CD4-positive, alpha-beta T cell treated with Interleukin-4 for 4 hours (primary cell): ENCODE measurements around the gene PILRA.
"Not testable (repeated sequence)": the region's sequence is repeated elsewhere in the genome, so short reads cannot be mapped to it uniquely, and the experiment has no call there.

Experiments
- DNase-seq: peaks from one replicate; pipeline ENCODE4 v3.0.0-alpha.2; 2020

Gene PILRA

DNA sequence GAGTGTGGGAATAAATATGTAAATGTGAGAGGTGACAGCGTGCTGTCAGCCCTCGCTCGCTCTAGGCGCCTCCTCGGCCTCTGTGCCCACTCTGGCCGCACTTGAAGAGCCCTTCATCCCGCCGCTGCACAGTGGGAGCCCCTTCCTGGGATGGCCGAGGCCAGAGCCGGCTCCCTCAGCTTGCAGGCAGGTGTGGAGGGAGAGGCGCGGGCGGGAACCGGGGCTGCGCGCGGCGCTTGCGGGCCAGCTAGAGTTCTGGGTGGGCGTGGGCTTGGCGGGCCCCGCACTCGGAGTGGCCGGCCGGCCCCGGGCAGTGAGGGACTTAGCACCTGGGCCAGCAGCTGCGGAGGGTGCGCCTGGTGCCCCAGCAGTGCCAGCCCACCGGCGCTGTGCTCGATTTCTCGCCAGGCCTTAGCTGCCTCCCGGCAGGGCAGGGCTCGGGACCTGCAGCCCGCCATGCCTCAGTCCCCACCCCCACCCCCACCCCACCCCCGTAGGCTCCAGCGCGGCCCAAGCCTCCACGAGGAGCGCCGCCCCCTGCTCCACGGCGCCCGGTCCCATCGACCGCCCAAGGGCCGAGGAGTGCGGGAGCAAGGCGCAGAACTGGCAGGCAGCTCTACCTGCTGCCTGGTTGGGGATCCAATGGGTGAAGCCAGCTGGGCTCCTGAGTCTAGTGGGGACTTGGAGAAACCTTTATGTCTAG, 8.4 kb downstream of the PILRA start:
- DNase-seq: not testable (repeated sequence)

DNA sequence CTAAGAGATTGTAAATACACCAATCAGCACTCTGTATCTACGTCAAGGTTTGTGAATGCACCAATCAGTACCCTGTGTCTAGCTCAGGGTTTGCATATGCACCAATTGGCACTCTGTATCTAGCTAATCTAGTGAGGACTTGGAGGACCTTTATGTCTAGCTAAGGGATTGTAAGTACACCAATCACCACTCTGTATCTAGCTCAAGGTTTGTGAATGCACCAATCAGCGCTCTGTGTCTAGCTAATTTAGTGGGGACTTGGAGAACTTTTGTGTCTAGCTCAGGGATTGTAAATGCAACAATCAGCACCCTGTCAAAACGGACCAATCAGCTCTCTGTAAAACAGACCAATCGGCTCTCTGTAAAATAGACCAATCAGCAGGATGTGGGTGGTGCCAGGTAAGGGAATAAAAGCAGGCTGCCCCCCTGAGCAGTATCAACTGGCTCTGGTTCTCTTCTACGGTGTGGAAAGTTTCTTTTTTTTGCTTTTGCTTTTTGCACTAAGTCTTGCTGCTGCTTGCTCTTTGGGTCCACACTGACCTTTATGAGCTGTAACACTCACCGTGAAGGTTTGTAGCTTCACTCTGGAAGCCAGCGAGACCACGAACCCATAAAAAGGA, 9.1 kb downstream of the PILRA start:
- not testable (repeated sequence) for DNase-seq

DNA sequence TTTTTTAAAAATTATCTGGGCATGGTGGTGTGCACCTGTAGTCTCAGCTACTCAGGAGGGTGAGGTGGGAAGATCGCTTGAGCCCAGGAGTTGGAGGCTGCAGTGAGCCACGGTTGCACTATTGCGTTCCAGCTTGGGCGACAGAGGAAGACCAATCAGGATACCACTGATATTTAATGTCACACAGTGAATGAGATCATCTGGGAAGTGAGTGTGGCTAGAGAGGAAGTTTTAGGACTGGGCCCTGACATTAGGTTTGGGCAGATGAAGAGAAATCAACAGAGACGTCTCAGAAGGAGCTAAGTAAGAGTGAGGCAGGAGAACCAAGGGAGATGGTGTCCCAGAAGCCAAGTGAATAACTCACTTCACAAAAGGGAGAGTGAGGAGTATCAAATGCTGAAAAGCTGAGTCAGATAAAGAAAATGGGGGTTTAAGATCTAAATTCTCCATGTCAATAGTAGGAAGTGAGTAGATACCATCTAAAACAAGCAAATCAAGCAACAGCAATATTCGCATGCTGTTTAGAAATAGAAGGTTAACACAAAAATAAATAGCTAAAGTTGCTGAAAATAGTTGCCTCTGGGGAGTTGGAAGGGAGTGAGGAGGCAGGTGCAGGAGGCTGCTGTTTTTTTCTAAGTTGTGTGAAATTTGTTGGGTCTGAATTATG, 11.5 kb downstream of the PILRA start:
- no peak for DNase-seq

DNA sequence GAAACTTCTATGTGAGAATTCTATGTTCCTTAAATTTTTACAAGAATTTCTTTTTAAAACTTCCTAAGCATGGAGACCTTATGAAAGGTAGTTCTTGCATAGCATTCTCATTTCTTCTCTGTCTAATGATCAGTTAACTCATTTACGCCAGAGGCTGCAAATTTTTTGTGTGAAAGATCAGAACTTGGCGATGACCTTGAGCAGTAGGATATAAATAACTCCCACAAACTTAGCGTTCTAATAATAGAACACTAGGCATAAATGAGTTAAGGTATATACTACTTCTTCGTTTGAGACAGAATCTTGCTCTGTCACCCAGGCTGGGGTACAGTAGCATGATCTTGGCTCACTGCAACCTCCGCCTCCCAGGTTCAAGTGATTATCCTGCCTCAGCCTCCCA, 13.7 kb downstream of the PILRA start:
- no peak for DNase-seq

DNA sequence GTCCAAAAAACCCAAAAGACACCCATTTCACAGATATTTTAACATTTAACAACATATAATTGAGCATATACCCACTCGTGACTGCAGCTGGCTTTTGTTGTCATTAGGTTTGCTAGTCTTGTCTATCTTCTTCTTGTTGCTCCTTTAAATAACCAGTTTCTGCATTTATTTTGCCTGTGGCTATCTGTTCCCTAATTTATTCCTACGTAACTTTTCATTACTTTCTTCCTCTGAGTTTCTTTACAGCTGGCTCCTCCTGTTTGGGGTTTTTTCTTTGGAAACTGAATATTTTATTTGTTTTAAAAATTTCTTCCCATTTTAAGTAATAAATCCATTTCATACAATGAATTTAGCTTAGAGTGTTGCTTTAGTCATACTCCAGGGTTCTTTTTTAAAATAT, 14.4 kb downstream of the PILRA start:
- DNase-seq: no peak

DNA sequence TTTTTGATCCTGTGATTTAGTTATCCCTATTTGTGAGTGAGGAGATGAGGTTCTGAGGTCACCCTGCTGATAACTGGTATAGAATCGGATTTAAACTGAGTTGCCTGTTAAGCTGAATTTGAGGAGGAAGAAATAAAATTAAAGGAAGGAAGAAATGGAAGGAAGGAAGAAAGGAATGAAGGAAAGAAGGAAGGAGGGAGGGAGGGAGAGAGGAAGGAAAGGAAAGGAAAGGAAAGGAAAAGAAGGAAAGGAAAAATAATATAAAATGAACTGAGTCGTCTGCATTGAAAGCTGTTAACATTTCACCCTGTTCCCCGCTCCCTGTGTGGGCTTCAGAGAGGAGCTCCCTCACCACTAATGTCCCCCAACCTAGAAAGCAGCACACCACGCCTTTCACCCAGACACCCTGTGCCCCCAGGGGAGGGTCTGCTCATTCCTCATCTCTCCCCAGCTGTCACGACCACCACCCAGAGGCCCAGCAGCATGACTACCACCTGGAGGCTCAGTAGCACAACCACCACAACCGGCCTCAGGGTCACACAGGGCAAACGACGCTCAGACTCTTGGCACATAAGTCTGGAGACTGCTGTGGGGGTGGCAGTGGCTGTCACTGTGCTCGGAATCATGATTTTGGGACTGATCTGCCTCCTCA, 16.3 kb downstream of the PILRA start:
- DNase-seq: no peak

DNA sequence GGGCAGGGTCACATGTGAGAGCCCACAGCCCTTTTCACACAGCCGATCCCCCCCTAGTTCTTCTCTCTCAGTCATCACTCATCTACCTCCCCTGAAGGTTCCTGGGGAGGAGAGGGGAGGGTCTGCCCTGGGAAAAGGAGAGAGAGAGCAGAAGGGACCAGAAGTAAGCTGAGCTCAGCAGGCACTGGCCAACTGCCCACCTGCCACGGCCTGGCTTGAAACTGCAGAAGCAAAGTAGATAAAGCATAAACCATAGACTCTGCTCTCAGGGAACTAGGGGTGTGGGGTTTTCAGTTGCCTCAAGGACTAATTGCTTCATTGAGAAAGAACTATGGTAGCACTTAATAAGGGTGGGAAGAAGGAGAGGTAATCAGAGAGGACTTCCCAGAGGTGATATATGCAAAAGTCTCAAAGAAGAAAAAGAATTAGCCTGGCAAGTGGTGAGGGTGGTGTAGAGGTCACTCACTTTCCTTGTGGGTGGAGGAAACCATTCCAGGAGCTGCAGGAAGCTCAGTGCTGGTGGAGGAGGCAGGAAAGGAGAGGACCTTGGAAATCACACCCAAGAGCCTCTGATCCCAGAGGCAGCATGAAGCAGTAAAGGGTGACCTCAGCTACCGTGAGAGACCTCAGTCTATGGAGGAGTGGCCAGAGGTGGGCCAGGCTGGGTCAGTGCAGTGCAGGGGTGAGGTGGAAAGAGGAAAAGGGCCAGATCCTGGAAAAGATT, 17.2 kb downstream of the PILRA start:
- no peak for DNase-seq

DNA sequence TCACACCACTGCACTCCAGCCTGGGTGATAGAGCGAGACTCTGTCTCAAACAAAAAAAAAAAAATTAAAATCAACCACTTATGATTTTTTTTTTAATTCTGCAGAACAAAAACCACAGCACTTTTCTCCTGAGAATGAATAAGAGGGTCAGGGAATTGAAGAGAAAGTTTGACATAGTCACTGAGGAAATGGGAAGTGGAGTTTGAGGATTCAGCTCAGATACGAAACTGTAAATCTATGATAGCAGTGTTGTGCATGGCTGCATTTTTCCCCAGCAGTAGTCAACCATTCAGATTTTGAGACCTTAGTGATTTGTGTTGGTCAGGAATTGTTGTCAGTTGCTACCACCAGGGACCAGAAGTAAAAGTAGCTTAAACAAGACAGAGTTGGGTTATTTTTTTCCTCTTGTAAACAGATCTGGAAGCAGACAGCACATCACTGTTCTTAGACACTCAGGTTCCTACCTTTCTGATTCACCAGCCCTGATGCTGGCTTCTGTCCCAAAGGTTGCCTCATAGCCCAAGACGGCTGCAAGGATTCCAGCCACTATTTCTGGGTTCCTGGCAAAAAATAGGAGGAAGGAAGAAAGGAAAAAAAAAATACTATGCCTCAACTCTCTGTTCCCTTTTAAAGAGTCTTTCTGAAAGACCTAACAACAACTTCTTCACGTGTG, 20.1 kb downstream of the PILRA start:
- no peak for DNase-seq

DNA sequence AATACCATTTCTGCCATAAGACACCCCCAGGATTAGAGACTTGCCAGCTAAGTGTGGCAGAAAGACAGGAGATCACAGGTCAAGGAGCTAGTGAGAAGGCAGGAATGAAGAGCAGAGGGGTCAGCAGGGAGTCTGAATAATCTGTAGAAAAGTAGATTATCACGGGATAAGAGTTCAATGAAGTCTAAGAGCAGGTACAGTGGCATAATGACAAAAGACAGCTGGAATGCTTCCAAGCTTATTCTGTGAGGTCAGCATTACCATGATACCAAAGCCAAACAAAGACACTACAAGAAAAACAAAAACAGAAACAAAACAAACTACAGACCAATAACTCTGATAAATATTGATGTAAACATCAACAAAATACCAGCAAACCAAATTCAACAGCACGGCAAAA, 20.8 kb downstream of the PILRA start:
- DNase-seq: no peak

DNA sequence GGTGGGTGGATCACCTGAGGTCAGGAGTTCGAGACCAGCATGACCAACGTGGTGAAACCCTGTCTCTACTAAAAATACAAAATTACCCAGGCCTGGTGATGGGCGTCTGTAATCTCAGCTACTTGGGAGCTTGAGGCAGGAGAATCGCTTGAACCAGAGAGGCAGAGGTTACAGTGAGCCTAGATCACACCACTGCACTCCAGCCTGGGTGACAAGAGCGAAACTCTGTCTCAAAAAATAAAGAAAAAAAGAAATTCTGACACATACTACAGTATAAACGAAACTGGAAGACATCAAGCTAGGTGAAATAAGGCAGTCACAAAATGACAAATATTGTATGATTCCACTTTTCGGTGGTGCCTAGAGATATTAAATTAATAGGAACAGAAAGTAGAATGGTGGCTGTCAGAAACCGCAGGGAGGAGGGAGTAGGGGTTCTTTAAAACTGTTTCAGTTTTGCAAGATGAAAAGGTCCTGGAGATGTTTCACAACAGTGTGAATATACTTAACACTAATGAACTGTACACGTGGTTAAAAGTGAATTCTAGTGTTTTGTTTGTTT, 23.2 kb downstream of the PILRA start:
- peak; percentile 69 for DNase-seq

DNA sequence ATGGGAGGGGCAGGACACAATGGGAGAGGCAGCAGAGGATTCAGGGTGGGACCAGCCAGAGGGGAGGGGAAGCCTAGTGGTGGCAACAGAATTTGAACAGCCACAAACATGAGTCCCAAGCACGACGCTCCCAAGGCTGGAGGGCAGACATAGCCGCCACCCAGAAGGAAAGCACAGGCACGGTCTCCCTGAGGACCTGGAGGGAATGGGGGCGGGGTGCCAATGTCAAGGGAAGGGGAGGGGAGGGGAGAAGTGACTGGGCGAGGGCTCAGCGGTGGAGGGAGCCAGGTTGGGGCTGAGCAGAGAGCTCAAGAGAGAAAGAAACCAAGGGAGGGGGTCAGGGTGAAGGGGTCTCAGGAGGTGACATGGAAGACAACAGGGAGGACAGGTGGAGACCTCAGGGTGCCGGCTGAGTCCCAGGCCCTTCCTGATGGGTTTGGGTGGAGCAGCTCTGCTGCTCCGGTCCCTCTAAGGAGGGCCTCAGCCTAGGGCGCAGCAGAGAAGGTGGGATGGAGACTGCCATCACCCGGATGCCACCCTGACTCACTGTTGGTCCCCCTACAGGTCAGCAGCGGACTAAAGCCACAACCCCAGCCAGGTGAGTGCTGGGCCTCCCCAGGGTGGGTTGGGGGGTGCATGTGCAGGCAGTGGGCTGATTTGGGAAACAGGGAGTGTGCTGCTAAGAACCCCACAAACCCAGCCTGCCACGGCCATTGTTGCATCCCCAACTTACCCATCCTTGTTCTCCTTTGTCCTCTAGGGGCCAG, 24.2 kb downstream of the PILRA start:
- DNase-seq: no peak

DNA sequence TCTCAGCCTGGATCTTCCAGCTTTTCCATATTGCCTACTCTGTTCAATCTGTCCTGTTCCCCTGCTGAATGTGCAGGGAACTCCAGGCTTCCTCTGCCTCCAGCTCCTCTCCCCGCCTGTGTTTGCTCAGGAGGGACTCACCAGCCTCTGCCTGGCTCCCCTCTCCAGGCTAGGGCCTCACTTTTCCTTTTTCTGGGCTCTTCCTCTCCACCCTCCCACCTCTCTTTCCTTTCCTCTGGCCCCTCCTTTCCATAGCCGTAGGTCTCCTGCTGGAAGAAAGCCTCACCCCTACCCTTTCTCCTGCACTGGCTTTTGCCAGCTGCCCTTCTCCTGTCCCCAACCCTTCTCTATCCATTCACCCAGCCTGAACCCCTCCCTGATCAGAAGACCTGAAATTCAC, 25.0 kb downstream of the PILRA start:
- DNase-seq: no peak

DNA sequence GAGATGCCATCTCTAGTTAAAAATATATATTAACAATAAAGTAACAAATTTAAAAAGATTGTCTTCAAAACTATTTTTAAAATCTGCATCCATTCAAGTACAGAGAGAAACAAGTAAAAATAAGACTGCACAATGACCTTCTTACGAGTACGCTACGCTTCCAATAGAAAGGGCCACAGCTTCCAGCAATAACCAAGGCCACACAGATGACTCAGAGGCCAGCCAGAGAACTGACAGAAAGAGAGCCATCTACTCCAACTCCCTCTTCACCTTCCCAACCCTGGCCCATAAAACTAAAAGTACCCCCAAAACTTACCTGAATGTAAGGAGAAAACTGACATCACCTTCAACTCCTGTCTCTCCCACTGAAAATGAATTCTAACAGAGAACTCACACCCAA, 26.8 kb downstream of the PILRA start:
- DNase-seq: no peak

DNA sequence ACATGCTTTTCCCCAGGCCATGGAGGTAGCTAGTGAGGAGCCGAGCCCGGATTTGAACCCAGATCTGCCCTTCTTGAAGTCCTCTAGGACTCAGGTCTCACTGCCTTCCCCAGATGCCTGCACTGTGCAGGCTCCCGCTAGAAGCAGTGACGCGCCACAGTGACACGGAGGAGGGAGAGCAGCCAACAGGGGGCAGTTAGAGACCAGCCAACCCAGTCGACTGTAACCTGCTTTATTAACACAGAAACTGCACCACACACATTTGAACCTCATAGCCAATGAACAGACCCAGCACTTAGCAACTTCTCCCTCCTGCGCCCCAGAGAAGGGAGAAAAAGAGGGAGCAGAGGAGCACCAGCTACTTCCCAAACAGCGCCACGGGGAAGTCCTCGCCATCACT, 27.4 kb downstream of the PILRA start:
- DNase-seq: no peak

DNA sequence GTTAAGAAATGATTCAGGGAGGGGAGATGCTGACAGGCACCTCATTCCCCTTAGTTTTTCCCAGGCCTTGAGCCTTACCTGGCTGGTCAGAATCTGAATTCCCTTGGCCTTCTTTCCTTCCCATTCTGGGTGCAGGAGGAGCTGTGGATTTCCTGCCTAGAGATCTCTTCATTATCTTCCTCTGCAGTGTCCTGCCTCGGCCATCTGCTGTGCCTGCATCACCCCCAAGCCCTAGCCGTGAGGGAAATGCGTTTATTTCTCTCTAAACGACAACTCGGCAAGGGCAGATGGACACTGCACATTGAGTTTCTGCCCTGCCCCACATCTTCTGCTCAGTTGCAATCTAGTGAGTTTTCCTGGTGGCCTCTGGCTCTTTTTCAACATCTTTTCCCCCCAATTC, 28.5 kb downstream of the PILRA start:
- no peak for DNase-seq

DNA sequence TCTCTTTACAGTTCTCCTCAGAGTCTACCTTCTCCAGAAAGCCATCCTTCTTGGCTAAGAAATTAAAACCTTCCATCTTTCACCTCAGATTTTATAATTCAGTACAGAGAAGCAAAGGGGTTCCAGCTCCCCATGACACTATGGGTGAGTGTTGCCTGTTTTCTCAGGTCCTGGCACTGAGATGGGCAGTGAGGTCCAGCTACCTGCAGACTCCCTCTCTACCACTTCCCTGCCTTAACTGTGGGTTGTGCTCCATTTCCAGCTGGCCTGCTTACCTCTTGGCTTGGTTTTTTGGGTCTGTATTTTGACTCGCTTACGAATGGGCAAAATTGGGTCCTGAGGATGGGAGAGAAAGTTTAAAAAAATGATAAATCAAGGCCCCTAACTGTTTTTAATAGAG, 29.0 kb downstream of the PILRA start:
- DNase-seq: no peak

DNA sequence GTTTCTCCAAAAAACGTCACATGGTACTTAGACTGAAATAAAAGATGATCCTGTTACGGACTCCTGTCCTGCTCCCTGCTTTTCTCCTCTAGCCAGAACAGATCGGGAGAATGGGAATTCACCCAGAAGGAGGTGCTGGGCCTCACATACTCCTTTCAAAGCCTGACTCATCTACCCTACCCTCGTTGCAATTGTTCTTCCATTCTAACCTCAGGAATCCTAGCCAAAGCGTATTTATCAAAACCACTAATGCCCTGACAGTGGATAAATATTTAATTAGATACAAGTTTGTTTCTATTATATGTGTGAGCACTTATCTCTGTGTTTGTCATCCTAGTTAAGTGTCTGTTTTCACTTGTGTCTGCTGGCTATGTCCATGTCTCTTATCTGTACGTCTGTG, 33.5 kb downstream of the PILRA start:
- no peak for DNase-seq

DNA sequence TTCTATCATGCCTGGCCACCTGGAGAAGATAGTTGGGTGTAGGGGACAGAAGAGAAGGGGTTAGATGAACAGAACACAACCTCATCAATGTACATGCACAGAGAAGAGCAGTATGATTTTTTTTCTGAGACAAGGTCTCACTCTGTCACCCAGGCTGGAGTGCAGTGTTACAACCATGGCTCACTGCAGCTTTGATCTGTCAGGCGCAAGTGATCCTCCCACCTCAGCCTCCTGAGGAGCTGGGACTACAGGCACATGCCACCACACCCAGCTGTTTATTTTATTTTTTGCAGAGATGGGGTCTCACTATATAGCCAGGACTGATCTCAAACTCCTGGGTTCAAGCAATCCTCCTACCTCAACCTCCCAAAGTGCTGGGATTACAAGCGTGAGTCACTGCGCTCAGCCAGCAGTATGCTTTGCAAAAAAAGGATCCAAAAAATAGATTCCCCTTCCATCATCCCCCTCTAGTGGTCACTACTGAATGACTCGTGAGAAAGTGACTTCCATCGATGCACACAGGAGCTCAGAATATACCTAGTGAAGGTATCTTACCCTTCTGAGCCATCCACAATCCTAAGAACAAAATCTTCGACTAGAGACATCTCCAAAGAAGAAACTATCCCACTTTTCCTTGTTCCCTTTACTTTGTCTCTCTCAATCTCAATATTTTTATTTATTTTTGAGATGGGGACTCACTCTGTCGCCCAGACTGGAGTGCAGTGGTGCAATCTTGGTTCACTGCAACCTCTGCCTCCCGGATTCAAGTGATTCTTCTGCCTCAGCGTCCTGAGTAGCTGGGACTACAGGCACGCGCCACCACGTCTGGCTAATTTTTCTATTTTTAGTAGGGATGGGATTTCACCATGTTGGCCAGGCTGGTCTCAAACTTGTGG, 34.2 kb downstream of the PILRA start:
- peak; percentile 77 for DNase-seq

DNA sequence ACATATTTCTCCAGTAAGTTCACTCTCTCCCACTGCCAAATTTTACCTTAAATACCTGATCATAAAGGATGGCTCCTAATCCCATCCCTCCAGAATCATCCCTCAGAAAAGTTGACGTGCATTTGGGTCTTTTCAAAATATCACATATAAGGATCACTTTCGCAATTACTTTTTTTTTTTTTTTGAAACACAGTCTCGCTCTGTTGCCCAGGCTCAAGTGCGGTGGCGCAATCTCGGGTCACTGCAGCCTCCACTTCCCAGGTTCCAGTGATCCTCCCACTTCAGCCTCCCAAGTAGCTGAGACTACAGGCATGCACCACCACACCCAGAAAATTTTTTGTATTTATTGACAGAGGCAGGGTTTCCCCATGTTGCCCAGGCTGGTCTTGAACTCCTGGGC, 37.8 kb downstream of the PILRA start:
- DNase-seq: no peak

DNA sequence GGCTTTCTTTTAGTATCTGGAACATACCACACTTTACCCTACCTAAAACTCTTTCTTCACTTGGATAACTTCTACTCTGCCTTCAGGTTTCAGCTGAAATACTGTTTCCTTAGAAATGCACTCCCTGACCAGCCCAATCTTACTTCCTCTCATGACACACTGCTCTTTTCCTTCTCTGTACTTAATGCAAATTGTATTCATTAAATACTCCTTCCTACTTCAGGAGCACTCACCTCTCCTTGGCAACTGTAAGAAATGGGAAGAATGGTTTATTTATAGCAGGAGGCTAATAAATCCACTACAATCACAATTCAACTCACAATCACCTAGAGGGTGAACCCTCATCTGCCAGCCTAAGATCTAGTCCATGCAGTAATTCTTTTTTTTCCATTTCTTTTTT, 40.1 kb downstream of the PILRA start:
- DNase-seq: no peak
